CD4-positive, alpha-beta memory T cell (primary cell): Measurements from ENCODE around the gene NUDT6. TPM values are rescaled to one million over a fixed set of nuclear protein-coding genes. Genes with fewer than 3 reads are reported as not detected.

Source experiments
- CTCF ChIA-PET: fragments of 350-600 bp; sonication (Branson Sonifier 250); formaldehyde crosslinking; loops from one replicate; lab custom pipeline; 2021; ENCODE audit warnings: inconsistent platforms; ENCODE audit not compliant: partially characterized antibody; lab: Charles Lee
- POLR2A ChIA-PET: fragments of 350-600 bp; sonication (Branson Sonifier 250); formaldehyde crosslinking; loops from one replicate; lab custom pipeline; 2021; ENCODE audit not compliant: partially characterized antibody; lab: Charles Lee
- DNase-seq, 5 donors: peaks; one replicate each; pipeline versions ENCODE4 v3.0.0 to v3.0.0-alpha.2; 2020 to 2022; ENCODE audit warnings: mixed read lengths in 1 of 5
- H3K27ac ChIP-seq: one replicate; pipeline ENCODE4 v1.7.0; 2013; ENCODE audit warnings: low read depth, low read length
- H3K27me3 ChIP-seq: 2 replicates; pipeline ENCODE4 v1.7.0; 2013; ENCODE audit warnings: mild to moderate bottlenecking, low read length, moderate library complexity; ENCODE audit not compliant: insufficient read depth
- H3K36me3 ChIP-seq: 2 replicates; pipeline ENCODE4 v1.7.0; 2013; ENCODE audit warnings: mild to moderate bottlenecking, low read length, moderate library complexity; ENCODE audit not compliant: insufficient read depth
- H3K4me1 ChIP-seq: 2 replicates; pipeline ENCODE4 v1.7.0; 2013; ENCODE audit warnings: mild to moderate bottlenecking, low read length, moderate library complexity; ENCODE audit not compliant: insufficient read depth
- H3K4me3 ChIP-seq, 2 donors: one replicate each; pipeline ENCODE4 v1.7.0; 2013; ENCODE audit warnings: low read length in 2 of 2, mild to moderate bottlenecking in 1 of 2
- H3K9me3 ChIP-seq, 2 donors: one replicate each; pipeline ENCODE4 v1.7.0; 2013; ENCODE audit warnings: low read length in 2 of 2, control low read depth in 1 of 2; ENCODE audit not compliant: control insufficient read depth in 1 of 2
- H3K27ac Mint-ChIP-seq, 7 donors: one replicate each; pipeline ENCODE4 v1.8.0; 2020 to 2021; ENCODE audit warnings: mixed read lengths in 7 of 7, mild to moderate bottlenecking in 6 of 7, inconsistent platforms in 3 of 7, moderate library complexity in 3 of 7
- H3K27me3 Mint-ChIP-seq, 2 donors: one replicate each; pipeline ENCODE4 v1.8.0; 2020 to 2021; ENCODE audit warnings: mixed read lengths in 2 of 2
- H3K36me3 Mint-ChIP-seq, 2 donors: one replicate each; pipeline ENCODE4 v1.8.0; 2020 to 2021; ENCODE audit warnings: mixed read lengths in 2 of 2, inconsistent platforms in 1 of 2, mild to moderate bottlenecking in 1 of 2
- H3K4me1 Mint-ChIP-seq, 4 donors: one replicate each; pipeline ENCODE4 v1.8.0; 2020 to 2021; ENCODE audit warnings: mixed read lengths in 4 of 4, mild to moderate bottlenecking in 1 of 4
- H3K4me3 Mint-ChIP-seq, 8 donors: one replicate each; pipeline ENCODE4 v1.8.0; 2020 to 2021; ENCODE audit warnings: mixed read lengths in 8 of 8, mild to moderate bottlenecking in 7 of 8, moderate library complexity in 6 of 8, inconsistent platforms in 3 of 8
- H3K9me3 Mint-ChIP-seq, 8 donors: one replicate each; pipeline ENCODE4 v1.8.0; 2020 to 2021; ENCODE audit warnings: mixed read lengths in 8 of 8, mild to moderate bottlenecking in 5 of 8, inconsistent platforms in 3 of 8, moderate library complexity in 1 of 8
- intact Hi-C: fragments of 100-400 bp; cut with micrococcal nuclease; formaldehyde crosslinking; loops from one replicate; pipeline ENCODE4 v1.15.1; 2023
- polyA plus RNA-seq, 2 donors: library from polyadenylated mRNA; unstranded; fragments of 300-500 nt; fragmentation: Illumina TruSeq; gene quantifications; one replicate each; pipeline ENCODE4 v1.2.3, GENCODE V29; 2021
- total RNA-seq, 2 experiments: library from RNA; stranded (reverse); gene quantifications; one replicate each; pipeline ENCODE4 v1.2.3, GENCODE V29; 2021

The NUDT6 gene
- total and polyA plus RNA-seq, 4 experiments from 2014 or later: 2.8 to 4.3 (median 3.6) TPM

DNA sequence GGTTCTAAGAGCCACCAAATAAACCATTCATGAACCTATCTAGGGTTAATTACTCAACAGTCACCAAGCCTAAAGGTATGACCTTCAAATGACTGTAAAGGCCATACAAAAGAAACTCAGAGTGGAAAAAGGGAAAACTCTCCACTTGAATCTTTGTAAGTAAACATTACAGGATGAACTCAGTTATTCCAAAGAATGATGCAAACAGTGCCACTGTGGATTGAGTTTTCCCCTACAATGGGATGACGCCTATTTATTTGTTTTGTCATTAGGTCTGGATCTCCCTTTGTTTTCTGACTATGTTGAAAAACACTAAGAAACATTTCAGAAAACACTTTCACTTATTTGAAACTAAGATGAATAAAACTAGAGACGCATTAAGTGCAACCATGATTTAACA, 12.7 kb downstream of the NUDT6 start:
- intact Hi-C loops: no loop called here
- Mint-ChIP-seq H3K36me3 (peaks cover 0 to 5% of the 10 kb centered on the region in 2 donors), H3K9me3 (no peaks in the 10 kb centered on the region), H3K27ac (no peak overlapping the region), H3K4me3 (no peak overlapping the region), H3K27me3 (no peaks in the 10 kb centered on the region), H3K4me1 (peaks cover 0 to 2% (median 0%) of the 10 kb centered on the region in 4 donors)
- no peak overlapping the region for H3K4me3 ChIP-seq
- no peaks in the 10 kb centered on the region for H3K4me1 ChIP-seq
- H3K9me3 ChIP-seq: no peaks in the 10 kb centered on the region
- no peak for DNase-seq
- no peaks in the 10 kb centered on the region for H3K36me3 ChIP-seq
- CTCF ChIA-PET: no interaction called here
- H3K27ac ChIP-seq: no peak overlapping the region
- H3K27me3 ChIP-seq: no peaks in the 10 kb centered on the region
- POLR2A ChIA-PET: no interaction called here

DNA sequence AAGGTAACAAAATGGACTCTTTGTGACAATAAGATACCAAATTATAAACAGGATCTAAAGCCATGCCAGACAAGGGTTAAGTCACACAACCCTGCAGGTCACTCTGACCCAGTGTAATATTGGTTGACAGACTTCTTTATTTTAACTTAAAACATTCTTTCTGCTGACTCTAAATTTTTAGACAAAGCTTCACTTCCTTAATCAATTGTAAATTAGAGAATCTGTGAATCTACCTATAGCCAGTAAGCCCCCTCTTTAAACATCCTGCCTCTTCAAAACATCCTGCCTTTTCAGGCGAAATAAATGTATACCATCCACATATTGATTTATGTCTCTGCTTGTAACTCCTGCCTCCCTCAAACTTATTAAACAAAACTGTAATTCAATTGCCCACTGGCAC, 14.2 kb downstream of the NUDT6 start:
- peaks cover 0 to 5% of the 10 kb centered on the region in 2 donors for H3K36me3 Mint-ChIP-seq
- H3K27ac Mint-ChIP-seq: no peak overlapping the region
- no peaks in the 10 kb centered on the region for H3K9me3 Mint-ChIP-seq

DNA sequence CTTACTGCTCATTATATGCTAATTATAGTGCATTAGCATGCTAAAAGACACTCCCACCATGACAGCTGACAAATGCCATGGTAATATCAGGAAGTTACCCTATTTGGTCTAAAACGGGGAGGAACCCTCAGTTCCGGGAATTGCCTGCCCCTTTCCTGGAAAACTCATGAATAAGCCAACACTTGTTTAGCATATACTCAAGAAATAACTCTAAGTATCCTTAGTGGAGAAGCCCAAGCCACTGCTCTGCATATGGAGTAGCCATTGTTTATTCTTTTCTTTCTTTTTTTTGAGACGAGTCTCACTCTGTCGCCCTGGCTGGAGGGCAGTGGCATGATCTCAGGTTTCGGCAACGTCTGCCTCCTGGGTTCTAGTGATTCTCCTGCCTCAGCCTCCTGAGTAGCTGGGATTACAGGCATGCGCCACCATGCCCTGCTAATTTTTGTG, 15.5 kb downstream of the NUDT6 start:
- no peaks in the 10 kb centered on the region for H3K4me1 ChIP-seq
- no peak for DNase-seq

More for the DNA sequence above, 14.2 kb downstream of the NUDT6 start:
- Mint-ChIP-seq H3K4me3 (no peak overlapping the region), H3K4me1 (peaks cover 0 to 2% (median 0%) of the 10 kb centered on the region in 4 donors), H3K27me3 (no peaks in the 10 kb centered on the region)
- no peaks in the 10 kb centered on the region for H3K27me3 ChIP-seq
- no peaks in the 10 kb centered on the region for H3K36me3 ChIP-seq
- CTCF ChIA-PET: no interaction called here
- H3K27ac ChIP-seq: no peak overlapping the region
- H3K9me3 ChIP-seq: no peaks in the 10 kb centered on the region
- H3K4me3 ChIP-seq: no peak overlapping the region
- intact Hi-C loops: no loop called here
- no peaks in the 10 kb centered on the region for H3K4me1 ChIP-seq
- POLR2A ChIA-PET: no interaction called here
- no peak for DNase-seq

GRCh38 chr4:122903766-122904288, 18.6 kb downstream of the NUDT6 start:
- no peak for DNase-seq
- Histone ChIP-seq H3K9me3 (no peaks in the 10 kb centered on the region), H3K27me3 (no peaks in the 10 kb centered on the region), H3K4me1 (no peaks in the 10 kb centered on the region), H3K36me3 (no peaks in the 10 kb centered on the region), H3K4me3 (no peak overlapping the region), H3K27ac (no peak overlapping the region)
- POLR2A ChIA-PET: no interaction called here
- CTCF ChIA-PET: interaction anchor here (1.1 to 1.8 kb wide), 2 partner anchors 10 to 27 kb away, joined by 3 to 12 read pairs; no protein-coding TSS in a partner anchor
- Mint-ChIP-seq H3K27ac (no peak overlapping the region), H3K4me3 (no peak overlapping the region), H3K27me3 (no peaks in the 10 kb centered on the region), H3K4me1 (no peaks in the 10 kb centered on the region), H3K36me3 (peaks cover 0 to 9% of the 10 kb centered on the region in 2 donors), H3K9me3 (no peaks in the 10 kb centered on the region)
- intact Hi-C loops: no loop called here

More for the DNA sequence above, 15.5 kb downstream of the NUDT6 start:
- CTCF ChIA-PET: no interaction called here
- H3K4me3 ChIP-seq: no peak overlapping the region
- H3K27ac ChIP-seq: no peak overlapping the region
- Mint-ChIP-seq H3K4me1 (peaks cover 0 to 2% (median 0%) of the 10 kb centered on the region in 4 donors), H3K27ac (no peak overlapping the region), H3K36me3 (peaks cover 0 to 5% of the 10 kb centered on the region in 2 donors), H3K9me3 (no peaks in the 10 kb centered on the region), H3K4me3 (no peak overlapping the region), H3K27me3 (no peaks in the 10 kb centered on the region)
- intact Hi-C loops: no loop called here
- no peaks in the 10 kb centered on the region for H3K27me3 ChIP-seq
- H3K36me3 ChIP-seq: no peaks in the 10 kb centered on the region
- H3K9me3 ChIP-seq: no peaks in the 10 kb centered on the region
- POLR2A ChIA-PET: no interaction called here

GRCh38 chr4:122901247-122902010, 21.0 kb downstream of the NUDT6 start:
- no peak overlapping the region for H3K4me3 Mint-ChIP-seq
- no peaks in the 10 kb centered on the region for H3K9me3 ChIP-seq
- CTCF ChIA-PET: no interaction called here
- no peaks in the 10 kb centered on the region for H3K27me3 ChIP-seq
- peaks cover 1 to 9% of the 10 kb centered on the region in 2 donors for H3K36me3 Mint-ChIP-seq
- intact Hi-C loops: no loop called here
- no peak for DNase-seq
- no peaks in the 10 kb centered on the region for H3K9me3 Mint-ChIP-seq
- H3K27ac Mint-ChIP-seq: no peak overlapping the region
- H3K4me3 ChIP-seq: no peak overlapping the region
- H3K27ac ChIP-seq: no peak overlapping the region
- no peaks in the 10 kb centered on the region for H3K4me1 Mint-ChIP-seq
- no peaks in the 10 kb centered on the region for H3K4me1 ChIP-seq
- H3K27me3 Mint-ChIP-seq: no peaks in the 10 kb centered on the region
- H3K36me3 ChIP-seq: no peaks in the 10 kb centered on the region
- POLR2A ChIA-PET: no interaction called here

DNA sequence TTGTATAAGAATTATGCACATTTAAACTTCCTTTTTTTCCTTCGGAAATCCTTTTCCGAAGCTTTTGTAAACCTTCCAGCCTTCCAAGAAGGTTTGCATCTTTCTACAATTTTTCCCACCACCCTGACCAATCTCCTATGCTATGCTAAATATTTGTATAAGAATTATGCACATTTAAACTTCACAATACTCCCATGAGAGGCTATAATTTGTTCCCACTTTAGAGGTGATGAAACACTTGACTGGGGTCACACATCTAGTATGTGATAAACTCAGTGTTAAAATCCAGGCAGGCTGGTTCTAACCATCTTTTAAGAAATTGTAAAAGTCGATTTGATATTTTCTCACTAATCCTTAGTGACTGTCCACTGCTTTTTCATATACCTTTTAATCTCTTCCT, 22.1 kb downstream of the NUDT6 start:
- no peak overlapping the region for H3K4me3 ChIP-seq
- no peaks in the 10 kb centered on the region for H3K36me3 ChIP-seq
- CTCF ChIA-PET: no interaction called here
- no peaks in the 10 kb centered on the region for H3K4me1 ChIP-seq
- H3K27ac ChIP-seq: no peak overlapping the region
- no peaks in the 10 kb centered on the region for H3K4me1 Mint-ChIP-seq
- peaks cover 1 to 7% of the 10 kb centered on the region in 2 donors for H3K36me3 Mint-ChIP-seq
- no peaks in the 10 kb centered on the region for H3K9me3 ChIP-seq
- POLR2A ChIA-PET: no interaction called here
- H3K27me3 Mint-ChIP-seq: no peaks in the 10 kb centered on the region
- H3K27me3 ChIP-seq: no peaks in the 10 kb centered on the region
- intact Hi-C loops: no loop called here
- no peaks in the 10 kb centered on the region for H3K9me3 Mint-ChIP-seq
- no peak overlapping the region for H3K27ac Mint-ChIP-seq
- DNase-seq: no peak
- H3K4me3 Mint-ChIP-seq: no peak overlapping the region

DNA sequence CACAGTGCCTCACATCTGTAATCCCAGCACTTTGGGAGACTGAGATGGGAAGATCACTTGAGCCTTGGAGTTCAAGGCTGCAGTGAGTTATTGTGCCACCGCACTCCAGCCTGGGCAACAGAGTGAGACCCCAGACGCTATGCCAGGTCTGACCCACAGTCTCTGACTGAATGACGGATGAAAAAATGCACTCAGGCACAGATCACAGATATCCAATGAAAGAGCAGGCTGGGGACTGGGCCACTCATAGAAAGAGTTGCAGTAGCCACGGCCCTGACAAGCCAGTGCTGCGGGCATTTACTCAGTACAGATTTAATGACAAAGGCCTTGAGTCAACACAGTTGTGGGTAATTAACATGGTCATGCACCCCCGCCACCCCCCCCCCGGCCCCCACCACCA, 22.7 kb downstream of the NUDT6 start:
- no peaks in the 10 kb centered on the region for H3K9me3 Mint-ChIP-seq
- Histone ChIP-seq H3K27ac (no peak overlapping the region), H3K4me1 (no peaks in the 10 kb centered on the region), H3K9me3 (no peaks in the 10 kb centered on the region), H3K36me3 (no peaks in the 10 kb centered on the region), H3K4me3 (no peak overlapping the region), H3K27me3 (no peaks in the 10 kb centered on the region)
- POLR2A ChIA-PET: no interaction called here
- no peak overlapping the region for H3K27ac Mint-ChIP-seq
- H3K4me1 Mint-ChIP-seq: no peaks in the 10 kb centered on the region
- intact Hi-C loops: no loop called here
- H3K4me3 Mint-ChIP-seq: peak overlapping the region in 1 of 8 donors; percentile 46
- H3K36me3 Mint-ChIP-seq: peaks cover 1 to 3% of the 10 kb centered on the region in 2 donors
- CTCF ChIA-PET: no interaction called here
- no peak for DNase-seq
- H3K27me3 Mint-ChIP-seq: no peaks in the 10 kb centered on the region
